Omental fat pad (tissue), 4 donors: Measurements from ENCODE around the gene ZNF593OS. TPM values are rescaled to one million over a fixed set of nuclear protein-coding genes. Genes with fewer than 3 reads are reported as not detected.

Source experiments
- ATAC-seq: fragments of 150-250 bp; one replicate; pipeline ENCODE4 v1.9.1; 2016; ENCODE audit warnings: mild to moderate bottlenecking, moderate library complexity; ENCODE audit not compliant: low FRiP score
- DNase-seq: peaks from one replicate; pipeline ENCODE4 v3.0.0-alpha.2; 2019; ENCODE audit warnings: low spot score
- CTCF ChIP-seq, 3 donors: fragments of 450-650 bp; IDR thresholded peaks; one replicate each; pipeline ENCODE4 v1.5.1; 2016 to 2017; ENCODE audit warnings: antibody characterized with exemption in 3 of 3, mild to moderate bottlenecking in 3 of 3, moderate library complexity in 2 of 3
- total RNA-seq, 4 donors: library from RNA; depleted of rRNA; stranded (reverse); fragments of >200 nt; gene quantifications; one replicate each; pipeline ENCODE4 v1.1.0, GENCODE V29; 2016

ZNF593OS gene
- total RNA-seq, 4 donors from 2014 or later = not detected

DNA sequence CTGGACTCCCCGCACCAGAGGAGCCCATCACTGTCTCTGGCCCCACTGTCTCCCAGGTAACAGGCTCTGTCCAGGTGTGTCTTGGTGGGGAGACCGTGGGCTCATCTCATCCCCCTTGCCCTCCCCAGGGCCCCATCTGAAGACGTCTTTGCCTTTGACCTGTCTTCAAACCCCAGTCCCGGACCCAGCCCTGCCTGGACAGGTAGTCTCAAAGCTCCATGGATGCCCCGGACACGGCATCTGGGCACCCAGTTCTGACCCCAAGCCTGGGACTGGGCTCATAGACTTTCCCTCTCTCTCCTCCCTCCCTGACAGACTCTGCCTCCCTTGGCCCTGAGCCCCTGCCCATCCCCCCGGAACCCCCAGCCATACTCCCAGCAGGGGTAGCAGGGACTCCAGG is 12.5 kb upstream of the ZNF593OS start:
- DNase-seq = no peak
- no peak for ATAC-seq
- TF ChIP-seq CTCF (IDR thresholded peaks at IDR 0.05) = no peak

- no peak for TF ChIP-seq CTCF (IDR thresholded peaks at IDR 0.05)
- DNase-seq (no peak), ATAC-seq (no peak)
These were observed 10.7 kb upstream of the ZNF593OS start for GRCh38 chr1:26182383-26182696.

GRCh38 chr1:26181586-26182382 is 10.2 kb upstream of the ZNF593OS start:
- TF ChIP-seq CTCF (IDR thresholded peaks at IDR 0.05) = no peak
- DNase-seq (no peak), ATAC-seq (no peak)

GRCh38 chr1:26180010-26180506 is 8.4 kb upstream of the ZNF593OS start:
- no peak for ATAC-seq
- no peak for DNase-seq
- TF ChIP-seq CTCF (IDR thresholded peaks at IDR 0.05) = no peak

GRCh38 chr1:26177182-26177684 is 5.6 kb upstream of the ZNF593OS start, which contains the start of gene CNKSR1:
Gene CNKSR1, plus strand, starts transcription at chr1:26177491. Its CDS starts 57 bp downstream, at chr1:26177548.
- no peak for TF ChIP-seq CTCF (IDR thresholded peaks at IDR 0.05)
- no peak for DNase-seq
- ATAC-seq = peak; percentile 24

GRCh38 chr1:26175346-26175745 is 3.7 kb upstream of the ZNF593OS start:
- TF ChIP-seq CTCF (IDR thresholded peaks at IDR 0.05) = no peak
- DNase-seq (no peak), ATAC-seq (no peak)

- DNase-seq = no peak
- TF ChIP-seq CTCF (IDR thresholded peaks at IDR 0.05) = no peak
- ATAC-seq = no peak
These were observed 1.2 kb downstream of the ZNF593OS start for GRCh38 chr1:26170472-26170821.
